K562 (cell line): ENCODE measurements around the gene CRTC3. TPM values are rescaled to one million over a fixed set of nuclear protein-coding genes. Genes with fewer than 3 reads are reported as not detected.

Source experiments
- ARID1B ChIP-seq: fragments of 450-650 bp; IDR thresholded peaks from 2 replicates; pipeline ENCODE4 v1.6.1; 2016; ENCODE audit warnings: antibody characterized with exemption, mild to moderate bottlenecking, inconsistent platforms
- CBFA2T3 ChIP-seq: fragments of 450-650 bp; IDR thresholded peaks from 2 replicates; pipeline ENCODE4 v1.6.1; 2017
- CBX1 ChIP-seq: sonication (generic); IDR thresholded peaks from 2 replicates; pipeline ENCODE4 v1.6.1; 2016; ENCODE audit warnings: antibody characterized with exemption, low read depth, mild to moderate bottlenecking
- CTCF ChIP-seq, 3 experiments: IDR thresholded peaks in 2 of 3; conservative IDR thresholded peaks in 1 of 3; 2 replicates each; pipeline ENCODE4 v1.5.1; 2011 to 2012; ENCODE audit warnings: low read length in 3 of 3, mild to moderate bottlenecking in 3 of 3, control low read depth in 2 of 3, improper control_type of control experiment in 1 of 3, inconsistent platforms in 1 of 3, low read depth in 1 of 3, mixed read lengths in 1 of 3, moderate library complexity in 1 of 3; ENCODE audit not compliant: insufficient read depth in 2 of 3
- ILF3 ChIP-seq: fragments of 450-650 bp; IDR thresholded peaks from 2 replicates; pipeline ENCODE4 v1.6.1; 2018; ENCODE audit warnings: antibody characterized with exemption, mild to moderate bottlenecking, moderate library complexity, borderline replicate concordance
- L3MBTL2 ChIP-seq: fragments of 450-650 bp; IDR thresholded peaks from 2 replicates; pipeline ENCODE4 v1.6.1; 2016; ENCODE audit warnings: mild to moderate bottlenecking, moderate library complexity
- LEF1 ChIP-seq: fragments of 450-650 bp; IDR thresholded peaks from 2 replicates; pipeline ENCODE4 v1.6.1; 2016; ENCODE audit warnings: mild to moderate bottlenecking
- MAFF ChIP-seq: IDR thresholded peaks from 2 replicates; pipeline ENCODE4 v1.6.1; 2012; ENCODE audit warnings: low read length, improper control_type of control experiment
- NCOA1 ChIP-seq: fragments of 450-650 bp; IDR thresholded peaks from 2 replicates; pipeline ENCODE4 v1.6.1; 2016; ENCODE audit warnings: low read depth
- RREB1 ChIP-seq: fragments of 250-450 bp; sonication (Bioruptor Pico); IDR thresholded peaks from 2 replicates; pipeline ENCODE4 v1.4.0; 2020
- SP2 ChIP-seq: IDR thresholded peaks from 2 replicates; pipeline ENCODE4 v1.6.1; 2011; ENCODE audit warnings: mild to moderate bottlenecking, low read depth, low read length, moderate library complexity; ENCODE audit not compliant: poor library complexity, severe bottlenecking; ENCODE audit errors: extremely low read depth
- XRCC3 ChIP-seq: fragments of 450-650 bp; IDR thresholded peaks from 2 replicates; pipeline ENCODE4 v1.6.1; 2017; ENCODE audit warnings: mild to moderate bottlenecking, moderate library complexity
- ZNF197 ChIP-seq: fragments of 200-800 bp; sonication (Bioruptor generic); IDR thresholded peaks from 2 replicates; pipeline ENCODE4 v1.6.1; 2016; ENCODE audit warnings: low read depth, missing genetic modification characterization, missing compliant biosample characterization
- ZNF384 ChIP-seq: IDR thresholded peaks from 2 replicates; pipeline ENCODE4 v1.6.1; 2012; ENCODE audit warnings: low read depth, low read length, improper control_type of control experiment
- ZNF444 ChIP-seq: fragments of 250-450 bp; sonication (Bioruptor Pico); IDR thresholded peaks from 2 replicates; pipeline ENCODE4 v1.4.0; 2020; ENCODE audit warnings: mild to moderate bottlenecking, moderate library complexity
- polyA plus RNA-seq, 8 experiments: library from polyadenylated mRNA; depleted of rRNA in 4 of 8; stranded (reverse) in 5 of 8; unstranded in 3 of 8; fragments of >200 nt; fragmentation: Nextera tagmentation in 2 of 8; fragmentation: Illumina TruSeq in 1 of 8; extraction: Ambion mirVana in 2 of 8; extraction: Trizol in 1 of 8; gene quantifications; 2 replicates each; pipeline versions ENCODE4 v1.2.1 to v1.2.3, GENCODE V29; 2011 to 2014; ENCODE audit warnings: inconsistent platforms in 1 of 8, missing spikeins in 1 of 8
- total RNA-seq, 7 experiments: library from RNA; depleted of rRNA in 6 of 7; stranded (reverse); fragments of >200 nt in 6 of 7; fragmentation: Illumina TruSeq in 2 of 7; extraction: Trizol in 2 of 7; gene quantifications; 2 replicates each; pipeline versions ENCODE4 v1.2.1 to v1.2.3, GENCODE V29; 2011 to 2021; ENCODE audit warnings: low replicate concordance in 1 of 7
- TF ChIP-seq, protein P1 (sequence below): sonication (generic); formaldehyde crosslinking; IDR thresholded peaks from 2 replicates; pipeline ENCODE4 v1.8.1; 2023; ENCODE audit warnings: mild to moderate bottlenecking, missing genetic modification reagents
- TF ChIP-seq, protein P2 (sequence below): sonication (generic); IDR thresholded peaks from 2 replicates; pipeline ENCODE4 v1.6.1; 2016

Gene CRTC3
- total and polyA plus RNA-seq, 9 of the 15 experiments (the other 6 are each of a cell fraction or from before 2014, with no cell fraction given), result 1.2 to 19.0 (median 11.6) TPM

GRCh38 chr15:90666135-90666909, 136.6 kb downstream of the CRTC3 start (continued):
- TF ChIP-seq ZNF197 (no peak), CBX1 (no peak), ILF3 (no peak), LEF1 (no peak), NCOA1 (no peak), CBFA2T3 (0 out of 2 replicates have a peak, but pooled peaks have one; percentile 15), RREB1 (CRISPR knock-in tag) (no peak), XRCC3 (no peak), CTCF (IDR thresholded peaks at IDR 0.05 in 2 of 3, conservative IDR thresholded peaks at IDR 0.05 in 1 of 3; ENCODE audit: insufficient read depth in 2 of 3, low read depth in 1 of 3, low read length in 3 of 3) (no peak), SP2 (no peak), ZNF384 (no peak), ARID1B (no peak), L3MBTL2 (no peak), MAFF (no peak), ZNF444 (CRISPR knock-in tag) (no peak)
- TF ChIP-seq, protein P1, sequence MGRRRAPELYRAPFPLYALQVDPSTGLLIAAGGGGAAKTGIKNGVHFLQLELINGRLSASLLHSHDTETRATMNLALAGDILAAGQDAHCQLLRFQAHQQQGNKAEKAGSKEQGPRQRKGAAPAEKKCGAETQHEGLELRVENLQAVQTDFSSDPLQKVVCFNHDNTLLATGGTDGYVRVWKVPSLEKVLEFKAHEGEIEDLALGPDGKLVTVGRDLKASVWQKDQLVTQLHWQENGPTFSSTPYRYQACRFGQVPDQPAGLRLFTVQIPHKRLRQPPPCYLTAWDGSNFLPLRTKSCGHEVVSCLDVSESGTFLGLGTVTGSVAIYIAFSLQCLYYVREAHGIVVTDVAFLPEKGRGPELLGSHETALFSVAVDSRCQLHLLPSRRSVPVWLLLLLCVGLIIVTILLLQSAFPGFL (CRISPR knock-in tag), result no peak
- TF ChIP-seq, protein P2, sequence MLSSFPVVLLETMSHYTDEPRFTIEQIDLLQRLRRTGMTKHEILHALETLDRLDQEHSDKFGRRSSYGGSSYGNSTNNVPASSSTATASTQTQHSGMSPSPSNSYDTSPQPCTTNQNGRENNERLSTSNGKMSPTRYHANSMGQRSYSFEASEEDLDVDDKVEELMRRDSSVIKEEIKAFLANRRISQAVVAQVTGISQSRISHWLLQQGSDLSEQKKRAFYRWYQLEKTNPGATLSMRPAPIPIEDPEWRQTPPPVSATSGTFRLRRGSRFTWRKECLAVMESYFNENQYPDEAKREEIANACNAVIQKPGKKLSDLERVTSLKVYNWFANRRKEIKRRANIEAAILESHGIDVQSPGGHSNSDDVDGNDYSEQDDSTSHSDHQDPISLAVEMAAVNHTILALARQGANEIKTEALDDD, result no peak
